ENCODE measurements around the gene RTEL1. TPM values are rescaled to one million over a fixed set of nuclear protein-coding genes. Genes with fewer than 3 reads are reported as not detected.
"Not testable (repeated sequence)": the region's sequence is repeated elsewhere in the genome, so short reads cannot be mapped to it uniquely, and the experiment has no call there.

RTEL1 gene
- total and polyA plus RNA-seq, 2 donors (not counting 1 experiment from before 2014, with no cell fraction given), result 4.7 to 12.4 TPM

DNA sequence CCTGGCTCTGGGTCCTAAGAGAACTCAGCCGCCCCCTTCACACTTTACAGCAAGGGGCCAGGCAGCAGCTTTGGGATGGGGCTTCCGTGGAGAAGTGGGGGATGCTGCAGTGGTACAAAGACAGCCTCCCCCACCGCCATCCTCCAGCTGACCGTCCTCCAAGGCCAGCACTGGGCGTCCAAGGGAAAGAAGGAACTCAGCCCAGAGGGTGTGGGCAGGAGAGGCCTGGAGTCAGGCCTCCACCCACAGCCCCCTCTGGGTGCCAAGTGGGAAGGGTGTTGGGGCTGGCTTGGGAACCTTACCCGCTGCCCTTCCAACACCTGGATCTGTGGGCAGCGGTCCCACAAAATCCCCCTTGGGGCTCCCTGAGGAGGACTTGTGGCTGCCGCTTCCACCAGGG is 18.0 kb upstream of the RTEL1 start:
- Histone ChIP-seq H3K36me3 (ENCODE audit: control insufficient read depth, insufficient read depth, low read length) (no peaks in the 10 kb centered on the region), H3K4me3 (replicated peaks in 1 of 4; ENCODE audit: control extremely low read depth in 1 of 4, insufficient read depth in 1 of 4, low read depth in 3 of 4, low read length in 4 of 4) (no peak overlapping the region), H3K27me3 (ENCODE audit: control insufficient read depth, insufficient read depth, low read length) (no peaks in the 10 kb centered on the region), H3K27ac (ENCODE audit: insufficient read depth, low read length) (no peak overlapping the region), H3K4me2 (ENCODE audit: extremely low read depth, insufficient read depth, low read length) (no peak overlapping the region), H2AFZ (ENCODE audit: low read length) (no peak overlapping the region), H3K9me3 (ENCODE audit: control insufficient read depth, insufficient read depth, low read depth, low read length) (no peaks in the 10 kb centered on the region), H3K4me1 (ENCODE audit: control insufficient read depth, extremely low read depth, insufficient read depth, low read length) (no peaks in the 10 kb centered on the region), H3K9ac (ENCODE audit: insufficient read depth, low read length) (no peak overlapping the region), H4K20me1 (ENCODE audit: control insufficient read depth, extremely low read depth, insufficient read depth, low read length) (no peaks in the 10 kb centered on the region), H3K79me2 (ENCODE audit: control insufficient read depth, insufficient read depth, low read length) (no peaks in the 10 kb centered on the region)
- DNase-seq (ENCODE audit: low read depth in 2 of 2), result no peak
- TF ChIP-seq EZH2 (IDR thresholded peaks at IDR 0.05; ENCODE audit: low read length, missing control alignments), result no peak
- TF ChIP-seq, protein P1, sequence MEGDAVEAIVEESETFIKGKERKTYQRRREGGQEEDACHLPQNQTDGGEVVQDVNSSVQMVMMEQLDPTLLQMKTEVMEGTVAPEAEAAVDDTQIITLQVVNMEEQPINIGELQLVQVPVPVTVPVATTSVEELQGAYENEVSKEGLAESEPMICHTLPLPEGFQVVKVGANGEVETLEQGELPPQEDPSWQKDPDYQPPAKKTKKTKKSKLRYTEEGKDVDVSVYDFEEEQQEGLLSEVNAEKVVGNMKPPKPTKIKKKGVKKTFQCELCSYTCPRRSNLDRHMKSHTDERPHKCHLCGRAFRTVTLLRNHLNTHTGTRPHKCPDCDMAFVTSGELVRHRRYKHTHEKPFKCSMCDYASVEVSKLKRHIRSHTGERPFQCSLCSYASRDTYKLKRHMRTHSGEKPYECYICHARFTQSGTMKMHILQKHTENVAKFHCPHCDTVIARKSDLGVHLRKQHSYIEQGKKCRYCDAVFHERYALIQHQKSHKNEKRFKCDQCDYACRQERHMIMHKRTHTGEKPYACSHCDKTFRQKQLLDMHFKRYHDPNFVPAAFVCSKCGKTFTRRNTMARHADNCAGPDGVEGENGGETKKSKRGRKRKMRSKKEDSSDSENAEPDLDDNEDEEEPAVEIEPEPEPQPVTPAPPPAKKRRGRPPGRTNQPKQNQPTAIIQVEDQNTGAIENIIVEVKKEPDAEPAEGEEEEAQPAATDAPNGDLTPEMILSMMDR (conservative IDR thresholded peaks at IDR 0.05 in 1 of 2, IDR thresholded peaks at IDR 0.05 in 1 of 2; ENCODE audit: low read depth in 1 of 2, low read length in 2 of 2), result no peak

DNA sequence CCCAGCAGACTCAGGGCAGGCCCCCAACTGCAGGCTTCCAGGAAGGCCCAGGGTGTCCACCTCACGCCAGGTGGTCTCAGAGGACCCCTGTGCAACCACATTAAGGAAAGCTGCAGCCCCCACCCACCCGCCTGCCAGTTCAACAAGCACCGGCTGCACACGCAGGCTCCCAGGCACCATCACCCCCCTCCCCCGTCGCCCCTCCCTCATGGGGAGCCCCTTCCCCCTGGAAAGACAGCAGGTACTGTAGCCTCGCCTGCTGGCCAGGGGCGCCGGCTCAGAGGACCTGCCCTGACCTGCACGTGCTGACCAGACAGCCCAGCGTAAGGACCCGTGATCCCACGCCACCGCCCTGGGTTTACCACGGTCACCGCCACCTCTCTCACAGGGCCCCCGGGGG is 17.4 kb upstream of the RTEL1 start:
- H4K20me1 ChIP-seq (ENCODE audit: control insufficient read depth, extremely low read depth, insufficient read depth, low read length); H3K36me3 ChIP-seq (ENCODE audit: control insufficient read depth, insufficient read depth, low read length); H3K27ac ChIP-seq (ENCODE audit: insufficient read depth, low read length); DNase-seq (ENCODE audit: low read depth in 2 of 2); H2AFZ ChIP-seq (ENCODE audit: low read length); H3K4me3 ChIP-seq (replicated peaks in 1 of 4; ENCODE audit: control extremely low read depth in 1 of 4, insufficient read depth in 1 of 4, low read depth in 3 of 4, low read length in 4 of 4); H3K27me3 ChIP-seq (ENCODE audit: control insufficient read depth, insufficient read depth, low read length); H3K79me2 ChIP-seq (ENCODE audit: control insufficient read depth, insufficient read depth, low read length); H3K4me1 ChIP-seq (ENCODE audit: control insufficient read depth, extremely low read depth, insufficient read depth, low read length); H3K4me2 ChIP-seq (ENCODE audit: extremely low read depth, insufficient read depth, low read length); H3K9me3 ChIP-seq (ENCODE audit: control insufficient read depth, insufficient read depth, low read depth, low read length); H3K9ac ChIP-seq (ENCODE audit: insufficient read depth, low read length): not testable (repeated sequence)

- H3K36me3 ChIP-seq (ENCODE audit: control insufficient read depth, insufficient read depth, low read length), result no peaks in the 10 kb centered on the region
- H3K27me3 ChIP-seq (ENCODE audit: control insufficient read depth, insufficient read depth, low read length), result no peaks in the 10 kb centered on the region
- no peaks in the 10 kb centered on the region for H3K79me2 ChIP-seq (ENCODE audit: control insufficient read depth, insufficient read depth, low read length)
- no peaks in the 10 kb centered on the region for H4K20me1 ChIP-seq (ENCODE audit: control insufficient read depth, extremely low read depth, insufficient read depth, low read length)
- no peak for TF ChIP-seq EZH2 (IDR thresholded peaks at IDR 0.05; ENCODE audit: low read length, missing control alignments)
- TF ChIP-seq, protein P1 (conservative IDR thresholded peaks at IDR 0.05 in 1 of 2, IDR thresholded peaks at IDR 0.05 in 1 of 2; ENCODE audit: low read depth in 1 of 2, low read length in 2 of 2), result no peak
- no peak overlapping the region for H3K27ac ChIP-seq (ENCODE audit: insufficient read depth, low read length)
- no peaks in the 10 kb centered on the region for H3K9me3 ChIP-seq (ENCODE audit: control insufficient read depth, insufficient read depth, low read depth, low read length)
- peak overlapping the region in 3 of 4 experiments; percentile 17 to 39 (median 21) for H3K4me3 ChIP-seq (replicated peaks in 1 of 4; ENCODE audit: control extremely low read depth in 1 of 4, insufficient read depth in 1 of 4, low read depth in 3 of 4, low read length in 4 of 4)
- DNase-seq (ENCODE audit: low read depth in 2 of 2), result no peak
- no peaks in the 10 kb centered on the region for H3K4me1 ChIP-seq (ENCODE audit: control insufficient read depth, extremely low read depth, insufficient read depth, low read length)
- no peak overlapping the region for H2AFZ ChIP-seq (ENCODE audit: low read length)
- peak overlapping the region; percentile 59 for H3K4me2 ChIP-seq (ENCODE audit: extremely low read depth, insufficient read depth, low read length)
- H3K9ac ChIP-seq (ENCODE audit: insufficient read depth, low read length), result peak overlapping the region; percentile 2
Measured at GRCh38 chr20:63641146-63641791, 16.8 kb upstream of the RTEL1 start.

All from fibroblast of lung (primary cell).